ENCODE data around the gene SORCS2. TPM values are rescaled to one million over a fixed set of nuclear protein-coding genes. Genes with fewer than 3 reads are reported as not detected.
A peak's percentile ranks its signal among the peaks of the same experiment; 100 is the strongest.

The SORCS2 gene
- total and polyA plus RNA-seq, 2 of the 4 experiments (the other 2 are of a cell fraction): 0.36 to 0.62 TPM

DNA sequence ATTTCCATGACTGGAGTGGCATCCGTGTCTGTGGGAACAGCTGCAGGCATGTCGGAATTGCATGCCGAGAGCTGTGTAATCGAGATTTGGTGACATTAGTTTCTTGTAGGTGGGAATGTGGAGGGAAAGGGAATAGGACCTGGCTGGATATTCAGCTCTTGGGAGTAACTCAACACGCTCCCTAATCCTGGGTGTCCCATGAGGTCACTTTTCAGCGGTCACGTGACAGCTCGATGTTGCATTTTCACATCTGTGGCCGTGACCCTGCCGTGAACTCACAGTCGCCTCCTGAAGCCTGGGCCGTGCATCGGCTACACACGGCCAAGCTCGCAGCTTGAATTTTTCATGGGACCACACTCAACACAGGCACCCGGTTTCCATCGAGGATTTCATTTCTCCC lies 268.2 kb downstream of the SORCS2 start:
- H2BK5ac ChIP-seq (ENCODE audit: low read depth, low read length, poor library complexity, severe bottlenecking): no peak overlapping the region
- no peak overlapping the region for H3K23ac ChIP-seq (ENCODE audit: low read depth, low read length)
- no peak overlapping the region for H2AFZ ChIP-seq (replicated peaks; ENCODE audit: low read length, poor library complexity)
- H2AK5ac ChIP-seq (ENCODE audit: low read depth, low read length): no peak overlapping the region
- ChIA-PET POLR2A (ENCODE audit: unreplicated experiment) (no interaction called here), CTCF (no interaction called here)
- no peak overlapping the region for H3K27ac ChIP-seq (ENCODE audit: insufficient read depth, low read length)
- no peaks in the 10 kb centered on the region for H3K9me3 ChIP-seq (ENCODE audit: control insufficient read depth, insufficient read depth, low read length)
- H2BK15ac ChIP-seq (ENCODE audit: low read depth, low read length): no peak overlapping the region
- no peak overlapping the region for H3K9ac ChIP-seq (ENCODE audit: low read depth, low read length)
- intact Hi-C loops (cut with micrococcal nuclease) (no loop called here), dilution Hi-C loops (cut with HindIII; ENCODE audit: low sequenced_read_pairs, unreplicated experiment) (no loop called here), in situ Hi-C loops (cut with MboI; ENCODE audit: low sequenced_read_pairs) (no loop called here)
- no peaks in the 10 kb centered on the region for H3K36me3 ChIP-seq (ENCODE audit: control insufficient read depth, insufficient read depth, low read length)
- peaks cover 23% of the 10 kb centered on the region for H3K27me3 ChIP-seq (ENCODE audit: control insufficient read depth, insufficient read depth, low read length)
- no peak for ATAC-seq (ENCODE audit: low read depth)
- H4K5ac ChIP-seq (ENCODE audit: low read depth, low read length): no peak overlapping the region
- no TSS peak for BruUV-seq (replicated peaks)
- WGBS, 2 experiments (ENCODE audit: extremely low coverage in 2 of 2, insufficient read length in 1 of 2): 23% methylated on average over 12 of the region's 17 CpGs; no CpG with 5 or more reads in 1 of the 2 experiments
- no peak overlapping the region for H3K18ac ChIP-seq (ENCODE audit: low read depth, low read length)
- TF ChIP-seq RCOR1 (IDR thresholded peaks at IDR 0.05; ENCODE audit: insufficient replicate concordance, low read length) (no peak), POLR2A (IDR thresholded peaks at IDR 0.05; ENCODE audit: low read depth, low read length) (no peak), FOS (IDR thresholded peaks at IDR 0.05; ENCODE audit: low read depth, low read length) (no peak), SMC3 (IDR thresholded peaks at IDR 0.05; ENCODE audit: low read depth, low read length) (no peak), MAZ (IDR thresholded peaks at IDR 0.05; ENCODE audit: borderline replicate concordance, low read depth, low read length) (no peak), RFX5 (IDR thresholded peaks at IDR 0.05; ENCODE audit: low read depth, low read length) (no peak)
- TF ChIP-seq, protein P1, sequence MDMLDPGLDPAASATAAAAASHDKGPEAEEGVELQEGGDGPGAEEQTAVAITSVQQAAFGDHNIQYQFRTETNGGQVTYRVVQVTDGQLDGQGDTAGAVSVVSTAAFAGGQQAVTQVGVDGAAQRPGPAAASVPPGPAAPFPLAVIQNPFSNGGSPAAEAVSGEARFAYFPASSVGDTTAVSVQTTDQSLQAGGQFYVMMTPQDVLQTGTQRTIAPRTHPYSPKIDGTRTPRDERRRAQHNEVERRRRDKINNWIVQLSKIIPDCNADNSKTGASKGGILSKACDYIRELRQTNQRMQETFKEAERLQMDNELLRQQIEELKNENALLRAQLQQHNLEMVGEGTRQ (IDR thresholded peaks at IDR 0.05; ENCODE audit: low read depth, low read length): peak; percentile 51
- H2AK9ac ChIP-seq (replicated peaks; ENCODE audit: low read depth, low read length, poor library complexity): no peak overlapping the region
- H3K9me1 ChIP-seq (ENCODE audit: insufficient read depth, low read length): no peaks in the 10 kb centered on the region
- peak; percentile 7 for DNase-seq
- H4K8ac ChIP-seq (ENCODE audit: low read depth in 2 of 2, low read length in 2 of 2): no peak overlapping the region
- H3K56ac ChIP-seq (ENCODE audit: extremely low read depth, insufficient read depth, low read length): no peak overlapping the region
- H2BK20ac ChIP-seq (ENCODE audit: low read depth, low read length): no peak overlapping the region
- no peak overlapping the region for H3K4me3 ChIP-seq (ENCODE audit: insufficient read depth, low read depth, low read length)
- H4K20me1 ChIP-seq (ENCODE audit: insufficient read depth, low read length): no peaks in the 10 kb centered on the region
- H4K91ac ChIP-seq (ENCODE audit: insufficient read depth, low read depth, low read length): no peak overlapping the region
- H3K4me2 ChIP-seq (ENCODE audit: low read depth, low read length): no peak overlapping the region
- H2BK120ac ChIP-seq (ENCODE audit: low read depth, low read length): no peak overlapping the region
- H3K4ac ChIP-seq (ENCODE audit: low read depth, low read length): no peak overlapping the region
- H3K79me1 ChIP-seq (ENCODE audit: low read depth in 1 of 2, low read length in 2 of 2): no peaks in the 10 kb centered on the region
- no peak overlapping the region for H3K14ac ChIP-seq (replicated peaks; ENCODE audit: low read depth, low read length)
- H3K4me1 ChIP-seq (ENCODE audit: control insufficient read depth, insufficient read depth, low read length): no peaks in the 10 kb centered on the region
